ENCODE measurements around the gene B4GALT5.

Gene B4GALT5

DNA sequence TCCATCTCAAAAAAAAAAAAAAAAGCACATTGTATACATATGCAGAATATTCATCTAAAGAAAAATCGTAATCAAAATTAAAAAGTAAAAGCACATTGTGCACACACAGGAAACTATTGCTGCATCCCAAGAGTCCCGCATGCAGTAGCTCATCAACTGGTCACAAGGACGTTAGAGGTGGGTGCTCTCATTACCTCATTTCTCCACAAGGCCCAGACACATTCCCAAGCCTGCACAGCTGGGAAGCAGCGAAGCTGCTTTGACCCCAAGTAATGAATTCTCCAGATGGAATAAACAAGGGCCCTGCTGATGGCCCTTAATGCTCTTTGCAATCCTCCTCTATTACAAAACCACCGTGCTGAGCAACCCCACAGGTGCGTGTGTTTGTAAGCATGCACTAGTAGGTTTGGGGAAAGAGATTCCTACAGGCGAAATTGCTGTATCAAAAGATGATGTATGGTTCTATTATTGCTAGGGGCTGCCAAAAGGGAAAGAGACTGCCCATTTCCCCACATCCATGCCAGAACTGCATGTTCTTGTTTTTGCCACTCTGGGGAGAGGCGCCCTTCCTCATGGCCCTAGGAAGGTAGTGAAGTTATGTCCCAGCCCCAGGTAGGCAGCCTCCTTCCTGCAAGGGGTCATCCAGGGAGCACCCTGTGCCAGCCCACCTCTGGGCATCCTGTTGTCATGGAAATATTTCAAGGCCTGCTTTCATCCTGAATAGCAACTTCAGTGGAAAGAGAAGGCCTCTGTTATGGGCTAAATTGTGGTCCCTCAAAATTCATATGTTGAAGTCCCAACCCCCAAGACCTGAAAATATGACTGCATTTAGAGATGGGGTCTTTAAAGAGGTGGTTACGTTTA is 111.1 kb downstream of the B4GALT5 start:
- DNase-seq = no peak

GRCh38 chr20:49601153-49601924 is 112.3 kb downstream of the B4GALT5 start:
- DNase-seq = no peak

- no peak for DNase-seq
Observed at GRCh38 chr20:49599746-49600113, 113.9 kb downstream of the B4GALT5 start.

GRCh38 chr20:49597825-49598395 is 115.8 kb downstream of the B4GALT5 start:
- no peak for DNase-seq

GRCh38 chr20:49595811-49596561 is 117.7 kb downstream of the B4GALT5 start:
- DNase-seq = peak; percentile 46

DNA sequence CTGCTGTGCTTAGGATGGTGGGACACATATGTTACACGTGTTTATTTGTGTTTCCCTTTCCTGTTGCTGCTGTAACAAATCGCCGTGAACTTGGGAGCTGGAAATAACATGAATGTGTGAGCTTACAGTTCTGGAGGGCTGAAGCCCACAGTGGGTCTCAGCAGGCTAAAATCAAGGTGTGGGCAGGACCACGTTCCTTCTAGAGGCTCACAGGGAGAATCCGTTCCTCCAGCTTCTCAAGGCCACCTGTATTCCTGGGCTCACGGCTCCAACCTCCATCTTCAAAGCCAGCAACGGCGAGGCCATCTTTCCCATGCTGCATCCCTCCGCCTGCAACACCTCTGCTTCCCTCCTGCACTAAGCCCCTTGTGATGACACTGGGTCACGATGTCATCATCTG is 118.3 kb downstream of the B4GALT5 start:
- no peak for DNase-seq

GRCh38 chr20:49594931-49595315 is 118.8 kb downstream of the B4GALT5 start:
- no peak for DNase-seq

- peak; percentile 33 for DNase-seq
Observed at GRCh38 chr20:49594143-49594930, 119.3 kb downstream of the B4GALT5 start.

DNA sequence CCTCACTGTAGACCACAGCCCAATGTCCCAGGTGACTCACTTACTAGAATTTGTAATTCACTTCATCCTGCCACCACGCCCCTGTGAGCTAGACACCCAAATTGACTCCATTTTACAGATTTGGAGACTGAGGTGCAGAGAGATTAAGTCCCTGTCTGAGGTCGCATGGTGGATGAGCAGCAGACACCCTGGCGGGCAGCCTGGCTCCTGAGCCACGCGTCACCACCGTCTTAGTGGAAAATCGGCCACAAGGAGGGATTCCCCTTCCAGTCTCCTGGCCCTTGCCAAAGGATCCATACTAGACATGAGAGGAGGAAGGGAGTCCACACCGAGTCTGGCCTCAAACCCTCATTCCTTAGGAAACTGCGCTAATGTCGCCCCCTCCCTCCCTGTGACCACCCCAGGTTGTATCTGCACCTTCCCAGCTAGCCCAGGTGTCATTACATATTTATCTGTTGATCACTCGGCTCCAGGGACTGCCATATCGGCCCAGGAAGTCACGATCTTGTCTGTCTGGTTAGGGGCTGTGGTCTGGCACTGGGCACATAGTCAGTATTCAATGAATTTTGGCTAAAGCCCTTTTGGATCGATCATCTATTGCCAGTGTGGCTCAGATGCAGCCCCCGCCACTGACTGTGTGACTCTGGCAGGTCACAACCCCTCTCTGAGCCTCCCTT is 120.1 kb downstream of the B4GALT5 start:
- no peak for DNase-seq

- DNase-seq = no peak
Observed at GRCh38 chr20:49592120-49592519, 121.6 kb downstream of the B4GALT5 start.

GRCh38 chr20:49591217-49591865 is 122.3 kb downstream of the B4GALT5 start:
- no peak for DNase-seq

DNA sequence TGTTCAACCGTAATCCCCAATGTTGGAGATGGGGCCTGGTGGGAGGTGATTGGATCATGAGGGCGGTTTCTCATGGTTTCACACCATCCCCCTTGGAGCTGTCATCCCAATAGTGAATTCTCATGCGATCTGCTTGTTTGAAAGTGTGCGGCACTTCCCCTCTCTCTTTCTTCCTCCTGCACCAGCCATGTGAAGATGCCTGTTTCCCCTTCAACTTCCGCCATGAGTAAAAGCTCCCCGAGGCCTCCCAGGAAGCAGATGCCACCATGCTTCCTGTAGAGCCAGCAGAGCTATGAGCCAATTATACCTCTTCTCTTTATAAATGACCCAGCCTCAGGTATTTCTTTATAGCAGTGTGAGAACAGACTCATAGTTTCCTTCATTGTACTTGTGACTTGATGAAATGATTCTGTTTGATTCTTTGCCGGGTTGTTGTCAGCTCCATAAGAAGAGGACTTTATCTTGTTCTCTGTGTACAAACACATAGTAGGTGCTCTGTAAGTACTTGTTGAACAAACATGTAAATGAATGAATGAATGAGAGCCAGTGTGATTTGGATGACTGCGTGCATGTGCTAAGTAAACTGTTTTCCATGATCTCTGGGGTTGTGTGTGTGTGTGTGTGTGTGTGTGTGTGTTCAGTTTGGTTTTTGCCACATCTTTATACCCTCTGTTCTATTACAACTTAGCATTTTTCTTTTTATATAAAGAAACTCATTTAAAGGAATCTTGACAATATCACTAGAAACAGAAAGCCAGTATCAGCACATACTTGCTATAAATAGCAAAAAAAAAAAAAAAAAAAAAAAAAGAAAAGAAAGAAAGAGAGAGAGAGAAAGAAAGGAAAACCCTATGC is 123.3 kb downstream of the B4GALT5 start:
- no peak for DNase-seq

DNA sequence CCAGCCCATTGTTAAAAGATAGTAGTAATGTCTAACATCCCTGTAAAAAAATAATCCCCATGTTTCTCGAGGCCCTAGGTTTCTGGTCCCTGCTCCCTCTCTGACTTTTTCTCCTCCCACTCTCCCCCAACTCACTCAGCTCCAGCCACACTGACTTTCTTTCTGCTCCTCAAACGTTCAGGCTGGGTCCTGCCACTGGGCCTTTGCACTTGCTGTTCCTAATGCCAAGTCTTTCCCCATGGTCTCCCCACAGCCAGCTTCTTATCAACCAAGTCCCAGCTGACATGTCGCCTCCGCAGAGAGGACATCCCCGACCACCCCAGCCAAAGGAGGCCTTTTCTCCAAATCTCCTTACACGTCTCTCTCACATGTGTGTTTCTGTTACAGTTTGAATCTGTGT is 123.9 kb downstream of the B4GALT5 start:
- DNase-seq = no peak

- DNase-seq = no peak
Observed at GRCh38 chr20:49587111-49587570, 126.5 kb downstream of the B4GALT5 start.

DNA sequence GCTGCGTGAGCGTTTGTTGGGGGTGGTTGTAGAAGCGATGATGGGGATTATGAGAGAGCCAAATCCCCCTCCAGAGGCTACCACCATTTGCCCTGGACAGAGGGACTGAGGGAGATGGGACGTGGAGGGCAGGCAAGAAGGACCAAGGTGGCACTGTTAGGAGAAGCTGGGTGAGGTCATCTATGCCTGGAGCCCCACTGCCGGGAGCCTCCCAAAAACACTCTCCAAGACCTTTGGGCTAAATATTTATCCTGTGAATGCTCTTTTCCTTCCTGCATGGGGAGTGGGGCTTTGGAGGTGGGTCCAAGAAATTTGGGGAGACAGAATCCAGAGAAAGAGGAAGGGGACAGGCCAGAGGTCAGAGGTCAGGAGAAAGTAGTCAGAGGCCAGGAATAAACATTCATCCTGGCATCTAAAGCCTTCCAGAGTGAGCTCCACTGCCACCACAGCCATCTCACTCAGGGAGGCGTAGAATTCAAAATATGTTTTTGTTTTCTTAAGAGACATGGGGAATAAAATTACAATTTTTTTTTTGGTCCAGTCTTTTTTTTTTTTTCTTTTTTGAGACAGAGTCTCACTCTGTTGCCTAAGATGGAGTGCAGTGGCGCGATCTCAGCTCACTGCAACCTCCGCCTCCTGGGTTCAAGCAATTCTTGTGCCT is 128.0 kb downstream of the B4GALT5 start:
- DNase-seq = no peak

DNA sequence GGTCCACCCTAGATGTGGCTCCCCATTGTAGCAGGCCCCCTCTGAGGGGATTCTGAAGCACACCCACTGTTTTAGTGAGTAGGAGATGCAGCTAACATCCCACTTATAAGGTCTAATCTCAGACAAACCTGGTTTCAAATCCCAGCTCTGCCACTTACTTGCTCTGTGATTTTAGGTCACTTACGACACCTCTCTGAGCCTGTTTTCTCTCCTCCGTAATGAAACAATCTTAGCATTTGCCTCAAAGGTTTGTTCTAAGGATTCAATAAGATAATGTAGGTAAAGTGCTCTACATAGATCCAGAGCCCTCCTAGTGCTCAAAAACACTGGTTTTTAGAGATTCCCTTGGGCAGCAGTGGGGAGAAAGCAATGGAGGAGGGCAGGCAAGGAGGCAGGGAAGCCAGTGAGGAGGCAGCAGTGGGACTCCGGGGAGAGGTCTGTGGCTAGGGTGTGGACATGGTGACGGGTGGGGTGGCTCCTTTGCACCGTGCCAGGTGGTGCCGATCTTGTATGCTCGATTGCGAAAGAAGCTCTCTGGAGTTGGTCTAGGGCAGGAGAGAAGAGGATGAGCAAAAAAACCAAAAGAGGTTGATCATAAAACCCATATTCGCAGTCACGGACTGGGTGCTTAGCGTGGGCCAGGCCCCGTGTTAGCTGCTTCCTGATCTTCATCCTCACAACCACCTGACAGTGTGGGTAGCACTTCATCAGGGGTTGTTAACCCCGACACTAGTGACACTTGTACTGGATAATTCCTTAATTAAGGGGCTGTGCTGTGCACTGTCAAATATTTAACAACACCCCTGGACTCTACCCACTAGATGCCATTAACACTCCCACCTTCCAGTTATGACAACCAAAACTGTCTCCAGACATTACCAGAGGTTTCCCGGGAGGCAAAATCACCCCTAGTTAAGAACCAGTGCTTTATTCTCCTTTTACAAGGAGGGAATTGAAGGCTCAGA is 129.0 kb downstream of the B4GALT5 start:
- no peak for DNase-seq

GRCh38 chr20:49583669-49584417 is 129.8 kb downstream of the B4GALT5 start:
- DNase-seq = no peak

DNA sequence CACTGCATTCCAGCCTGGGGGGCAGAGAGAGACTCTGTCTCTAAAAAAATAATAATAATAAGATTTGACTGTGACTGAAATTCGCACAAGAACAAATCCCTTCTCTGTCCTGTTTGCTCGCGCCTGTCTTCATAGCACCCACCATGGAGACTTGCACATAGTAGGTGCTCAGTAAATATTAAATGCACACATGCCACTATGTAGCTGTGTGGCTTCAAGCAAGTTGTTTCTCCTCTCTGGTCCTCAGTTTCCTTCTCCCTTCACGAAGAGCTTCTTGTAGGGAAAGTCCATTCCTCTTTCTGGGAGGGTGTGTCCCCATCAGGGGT is 130.4 kb downstream of the B4GALT5 start:
- no peak for DNase-seq

Data from activated CD8-positive, alpha-beta memory T cell treated with anti-CD3 and anti-CD28 coated beads, Interleukin-2, amount 50 U/mL, for 4 hours (primary cell).